Stimulated activated CD8-positive, alpha-beta memory T cell treated with anti-CD3 and anti-CD28 coated beads, Interleukin-7, amount 100 ng/mL, for 1 hour (primary cell): ENCODE data around the gene EPHA7.

Source experiments
- DNase-seq, 2 donors: peaks; one replicate each; pipeline ENCODE4 v3.0.0-alpha.2; 2020; ENCODE audit warnings: low read depth in 2 of 2

The EPHA7 gene

GRCh38 chr6:93393554-93394074 lies 25.7 kb downstream of the EPHA7 start:
- no peak for DNase-seq

GRCh38 chr6:93392797-93393196 lies 26.6 kb downstream of the EPHA7 start:
- no peak for DNase-seq

- no peak for DNase-seq
These were observed 27.4 kb downstream of the EPHA7 start for GRCh38 chr6:93391965-93392364.

- DNase-seq = no peak
These were observed 30.2 kb downstream of the EPHA7 start for GRCh38 chr6:93389192-93389591.

GRCh38 chr6:93388070-93388469 lies 31.3 kb downstream of the EPHA7 start:
- DNase-seq = no peak

GRCh38 chr6:93376026-93376540 lies 43.3 kb downstream of the EPHA7 start:
- DNase-seq = no peak

GRCh38 chr6:93373445-93373844 lies 45.9 kb downstream of the EPHA7 start:
- DNase-seq = no peak

- DNase-seq = no peak
These were observed 47.6 kb downstream of the EPHA7 start for GRCh38 chr6:93371756-93372155.

GRCh38 chr6:93369586-93370134 lies 49.7 kb downstream of the EPHA7 start:
- DNase-seq = no peak

- no peak for DNase-seq
These were observed 52.9 kb downstream of the EPHA7 start for GRCh38 chr6:93366506-93366905.

- DNase-seq = no peak
These were observed 53.9 kb downstream of the EPHA7 start for GRCh38 chr6:93365445-93365844.

- DNase-seq = no peak
These were observed 60.9 kb downstream of the EPHA7 start for GRCh38 chr6:93358435-93358834.

GRCh38 chr6:93352604-93353003 lies 66.8 kb downstream of the EPHA7 start:
- DNase-seq = no peak

- no peak for DNase-seq
These were observed 68.1 kb downstream of the EPHA7 start for GRCh38 chr6:93351222-93351621.

- no peak for DNase-seq
These were observed 68.6 kb downstream of the EPHA7 start for GRCh38 chr6:93350774-93351173.

GRCh38 chr6:93344333-93344835 lies 75.0 kb downstream of the EPHA7 start:
- DNase-seq = no peak

GRCh38 chr6:93343476-93343875 lies 75.9 kb downstream of the EPHA7 start:
- DNase-seq = no peak

GRCh38 chr6:93341900-93342613 lies 77.3 kb downstream of the EPHA7 start:
- DNase-seq = no peak

- DNase-seq = no peak
These were observed 81.5 kb downstream of the EPHA7 start for GRCh38 chr6:93337772-93338394.

GRCh38 chr6:93337014-93337413 lies 82.3 kb downstream of the EPHA7 start:
- no peak for DNase-seq

GRCh38 chr6:93329301-93330000 lies 89.9 kb downstream of the EPHA7 start:
- no peak for DNase-seq

- DNase-seq = no peak
These were observed 91.5 kb downstream of the EPHA7 start for GRCh38 chr6:93327857-93328256.
